HepG2 (cell line): ENCODE measurements around the gene NLRP2B. TPM values are rescaled to one million over a fixed set of nuclear protein-coding genes. Genes with fewer than 3 reads are reported as not detected.
A peak's percentile ranks its signal among the peaks of the same experiment; 100 is the strongest.

Experiments used
- DMAP1 ChIP-seq: IDR thresholded peaks from 2 replicates; pipeline ENCODE4 v1.6.1; 2016
- FOSL1 ChIP-seq: sonication (generic); formaldehyde crosslinking; IDR thresholded peaks from 2 replicates; pipeline ENCODE4 v1.9.0; 2021; ENCODE audit warnings: missing genetic modification reagents, borderline replicate concordance
- HNF4A ChIP-seq: sonication (generic); formaldehyde crosslinking; IDR thresholded peaks from 2 replicates; pipeline ENCODE4 v1.4.0; 2020; ENCODE audit warnings: missing genetic modification reagents
- MAZ ChIP-seq, 2 experiments: sonication (generic) in 1 of 2; formaldehyde crosslinking in 1 of 2; IDR thresholded peaks; 2 replicates each; pipeline versions ENCODE4 v1.5.0 to v1.6.1; 2012 to 2020; ENCODE audit warnings: low read depth in 2 of 2, mild to moderate bottlenecking in 2 of 2, borderline replicate concordance in 1 of 2, improper control_type of control experiment in 1 of 2, low read length in 1 of 2, missing genetic modification reagents in 1 of 2, moderate library complexity in 1 of 2
- MTA1 ChIP-seq: sonication (generic); formaldehyde crosslinking; IDR thresholded peaks from 2 replicates; pipeline ENCODE4 v1.4.0; 2020; ENCODE audit warnings: missing genetic modification reagents, mild to moderate bottlenecking, borderline replicate concordance
- NFIC ChIP-seq: IDR thresholded peaks from 2 replicates; pipeline ENCODE4 v1.6.1; 2012; ENCODE audit warnings: mild to moderate bottlenecking, low read length, inconsistent platforms
- RORA ChIP-seq: sonication (generic); formaldehyde crosslinking; IDR thresholded peaks from 2 replicates; pipeline ENCODE4 v1.5.0; 2020; ENCODE audit warnings: mild to moderate bottlenecking, missing genetic modification reagents, moderate library complexity
- SMARCE1 ChIP-seq: fragments of 450-650 bp; IDR thresholded peaks from 2 replicates; pipeline ENCODE4 v1.6.1; 2017; ENCODE audit warnings: borderline replicate concordance
- TBL1XR1 ChIP-seq: fragments of 150-350 bp; IDR thresholded peaks from 2 replicates; pipeline ENCODE4 v1.6.1; 2014; ENCODE audit warnings: borderline replicate concordance, low read length; ENCODE audit not compliant: partially characterized antibody
- TP53 ChIP-seq: sonication (generic); formaldehyde crosslinking; conservative IDR thresholded peaks from 2 replicates; pipeline ENCODE4 v1.4.0; 2020; ENCODE audit warnings: missing genetic modification reagents
- U2AF1 ChIP-seq: fragments of 200-400 bp; formaldehyde crosslinking; optimal IDR thresholded peaks from 2 replicates; pipeline ENCODE3; 2017; ENCODE audit warnings: mild to moderate bottlenecking, low read depth, low read length
- ZNF441 ChIP-seq: sonication (generic); formaldehyde crosslinking; IDR thresholded peaks from 2 replicates; pipeline ENCODE4 v1.7.0; 2021; ENCODE audit warnings: missing genetic modification reagents, borderline replicate concordance
- ZNF546 ChIP-seq: sonication (generic); formaldehyde crosslinking; conservative IDR thresholded peaks from 2 replicates; pipeline ENCODE4 v1.8.1; 2023; ENCODE audit warnings: mild to moderate bottlenecking, missing genetic modification reagents
- ZNF891 ChIP-seq: sonication (generic); formaldehyde crosslinking; IDR thresholded peaks from 2 replicates; pipeline ENCODE4 v1.5.0; 2020; ENCODE audit warnings: mild to moderate bottlenecking, missing genetic modification reagents
- polyA plus RNA-seq, 8 experiments: library from polyadenylated mRNA; depleted of rRNA in 3 of 8; stranded (reverse) in 7 of 8; unstranded in 1 of 8; fragments of >200 nt; fragmentation: Illumina TruSeq in 4 of 8; extraction: Trizol in 4 of 8; gene quantifications; 2 replicates each; pipeline versions ENCODE4 v1.2.1 to v1.2.3, GENCODE V29; 2011 to 2016; ENCODE audit warnings: low read depth in 4 of 8, missing spikeins in 1 of 8, mixed read lengths in 1 of 8; ENCODE audit not compliant: insufficient read depth in 1 of 8
- total RNA-seq, 5 experiments: library from RNA; depleted of rRNA; stranded (reverse); fragments of >200 nt; fragmentation: Illumina TruSeq; extraction: Trizol; gene quantifications; 2 replicates each; pipeline ENCODE4 v1.2.3, GENCODE V29; 2016; ENCODE audit warnings: low read depth in 1 of 5
- TF ChIP-seq, protein P1 (sequence below): sonication (generic); formaldehyde crosslinking; IDR thresholded peaks from 2 replicates; pipeline ENCODE4 v1.4.0; 2020; ENCODE audit warnings: low read depth, mild to moderate bottlenecking, missing genetic modification reagents
- TF ChIP-seq, protein P2 (sequence below): sonication (generic); formaldehyde crosslinking; IDR thresholded peaks from 2 replicates; pipeline ENCODE4 v1.5.0; 2020; ENCODE audit warnings: missing genetic modification reagents, mild to moderate bottlenecking, borderline replicate concordance
- TF ChIP-seq, protein P3 (sequence below): sonication (generic); formaldehyde crosslinking; IDR thresholded peaks from 2 replicates; pipeline ENCODE4 v1.5.1; 2020; ENCODE audit warnings: missing genetic modification reagents, mild to moderate bottlenecking, borderline replicate concordance
- TF ChIP-seq, protein P4 (sequence below): sonication (generic); formaldehyde crosslinking; IDR thresholded peaks from 2 replicates; pipeline ENCODE4 v1.4.0; 2020; ENCODE audit warnings: missing genetic modification reagents, borderline replicate concordance
- TF ChIP-seq, protein P5 (sequence below): IDR thresholded peaks from 2 replicates; pipeline ENCODE4 v1.6.1; 2016; ENCODE audit warnings: missing compliant biosample characterization, missing genetic modification reagents, borderline replicate concordance
- TF ChIP-seq, protein P6 (sequence below): sonication (generic); formaldehyde crosslinking; IDR thresholded peaks from 2 replicates; pipeline ENCODE4 v1.9.0; 2021; ENCODE audit warnings: missing genetic modification reagents, borderline replicate concordance

The NLRP2B gene
- total and polyA plus RNA-seq, 2 of the 13 experiments (the other 11 are each of a cell fraction or from before 2014, with no cell fraction given), result not detected

DNA sequence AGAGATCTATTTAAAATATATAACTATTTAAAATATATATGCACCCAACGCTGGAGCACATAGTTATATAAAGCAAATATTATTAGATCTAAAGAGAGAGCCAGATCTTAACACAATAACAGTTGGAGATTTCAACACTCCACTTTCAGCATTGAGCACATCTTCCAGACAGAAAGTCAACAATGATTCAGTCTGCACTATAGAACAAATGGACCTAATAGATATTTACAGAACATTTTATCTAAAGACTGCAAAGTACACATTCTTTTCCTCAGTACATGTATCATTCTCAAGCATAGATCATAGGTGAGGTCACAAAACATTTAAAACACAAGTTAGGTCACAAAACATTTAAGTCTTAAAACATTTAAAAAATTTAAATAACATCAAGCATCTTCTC lies 36.4 kb downstream of the NLRP2B start (continued):
- TF ChIP-seq, protein P1, sequence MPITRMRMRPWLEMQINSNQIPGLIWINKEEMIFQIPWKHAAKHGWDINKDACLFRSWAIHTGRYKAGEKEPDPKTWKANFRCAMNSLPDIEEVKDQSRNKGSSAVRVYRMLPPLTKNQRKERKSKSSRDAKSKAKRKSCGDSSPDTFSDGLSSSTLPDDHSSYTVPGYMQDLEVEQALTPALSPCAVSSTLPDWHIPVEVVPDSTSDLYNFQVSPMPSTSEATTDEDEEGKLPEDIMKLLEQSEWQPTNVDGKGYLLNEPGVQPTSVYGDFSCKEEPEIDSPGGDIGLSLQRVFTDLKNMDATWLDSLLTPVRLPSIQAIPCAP, result no peak
- TF ChIP-seq TBL1XR1, result peak; percentile 50
- no peak for TF ChIP-seq MAZ (IDR thresholded peaks at IDR 0.05; ENCODE audit: borderline replicate concordance, low read depth, low read length)
- TF ChIP-seq MAZ (CRISPR knock-in tag; IDR thresholded peaks at IDR 0.05; ENCODE audit: low read depth), result no peak
- peak; percentile 56 for TF ChIP-seq HNF4A
- TF ChIP-seq FOSL1, result no peak; the same call in 1 of the 2 replicates
- TF ChIP-seq TP53, result no peak
- no peak for TF ChIP-seq RORA
- no peak for TF ChIP-seq DMAP1 (CRISPR knock-in tag)
- TF ChIP-seq, protein P2, sequence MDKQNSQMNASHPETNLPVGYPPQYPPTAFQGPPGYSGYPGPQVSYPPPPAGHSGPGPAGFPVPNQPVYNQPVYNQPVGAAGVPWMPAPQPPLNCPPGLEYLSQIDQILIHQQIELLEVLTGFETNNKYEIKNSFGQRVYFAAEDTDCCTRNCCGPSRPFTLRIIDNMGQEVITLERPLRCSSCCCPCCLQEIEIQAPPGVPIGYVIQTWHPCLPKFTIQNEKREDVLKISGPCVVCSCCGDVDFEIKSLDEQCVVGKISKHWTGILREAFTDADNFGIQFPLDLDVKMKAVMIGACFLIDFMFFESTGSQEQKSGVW (CRISPR knock-in tag), result no peak
- TF ChIP-seq, protein P3, sequence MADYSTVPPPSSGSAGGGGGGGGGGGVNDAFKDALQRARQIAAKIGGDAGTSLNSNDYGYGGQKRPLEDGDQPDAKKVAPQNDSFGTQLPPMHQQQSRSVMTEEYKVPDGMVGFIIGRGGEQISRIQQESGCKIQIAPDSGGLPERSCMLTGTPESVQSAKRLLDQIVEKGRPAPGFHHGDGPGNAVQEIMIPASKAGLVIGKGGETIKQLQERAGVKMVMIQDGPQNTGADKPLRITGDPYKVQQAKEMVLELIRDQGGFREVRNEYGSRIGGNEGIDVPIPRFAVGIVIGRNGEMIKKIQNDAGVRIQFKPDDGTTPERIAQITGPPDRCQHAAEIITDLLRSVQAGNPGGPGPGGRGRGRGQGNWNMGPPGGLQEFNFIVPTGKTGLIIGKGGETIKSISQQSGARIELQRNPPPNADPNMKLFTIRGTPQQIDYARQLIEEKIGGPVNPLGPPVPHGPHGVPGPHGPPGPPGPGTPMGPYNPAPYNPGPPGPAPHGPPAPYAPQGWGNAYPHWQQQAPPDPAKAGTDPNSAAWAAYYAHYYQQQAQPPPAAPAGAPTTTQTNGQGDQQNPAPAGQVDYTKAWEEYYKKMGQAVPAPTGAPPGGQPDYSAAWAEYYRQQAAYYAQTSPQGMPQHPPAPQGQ (CRISPR knock-in tag), result no peak
- TF ChIP-seq ZNF441, result no peak
- TF ChIP-seq, protein P4, sequence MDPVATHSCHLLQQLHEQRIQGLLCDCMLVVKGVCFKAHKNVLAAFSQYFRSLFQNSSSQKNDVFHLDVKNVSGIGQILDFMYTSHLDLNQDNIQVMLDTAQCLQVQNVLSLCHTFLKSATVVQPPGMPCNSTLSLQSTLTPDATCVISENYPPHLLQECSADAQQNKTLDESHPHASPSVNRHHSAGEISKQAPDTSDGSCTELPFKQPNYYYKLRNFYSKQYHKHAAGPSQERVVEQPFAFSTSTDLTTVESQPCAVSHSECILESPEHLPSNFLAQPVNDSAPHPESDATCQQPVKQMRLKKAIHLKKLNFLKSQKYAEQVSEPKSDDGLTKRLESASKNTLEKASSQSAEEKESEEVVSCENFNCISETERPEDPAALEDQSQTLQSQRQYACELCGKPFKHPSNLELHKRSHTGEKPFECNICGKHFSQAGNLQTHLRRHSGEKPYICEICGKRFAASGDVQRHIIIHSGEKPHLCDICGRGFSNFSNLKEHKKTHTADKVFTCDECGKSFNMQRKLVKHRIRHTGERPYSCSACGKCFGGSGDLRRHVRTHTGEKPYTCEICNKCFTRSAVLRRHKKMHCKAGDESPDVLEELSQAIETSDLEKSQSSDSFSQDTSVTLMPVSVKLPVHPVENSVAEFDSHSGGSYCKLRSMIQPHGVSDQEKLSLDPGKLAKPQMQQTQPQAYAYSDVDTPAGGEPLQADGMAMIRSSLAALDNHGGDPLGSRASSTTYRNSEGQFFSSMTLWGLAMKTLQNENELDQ, result no peak
- TF ChIP-seq, protein P5, sequence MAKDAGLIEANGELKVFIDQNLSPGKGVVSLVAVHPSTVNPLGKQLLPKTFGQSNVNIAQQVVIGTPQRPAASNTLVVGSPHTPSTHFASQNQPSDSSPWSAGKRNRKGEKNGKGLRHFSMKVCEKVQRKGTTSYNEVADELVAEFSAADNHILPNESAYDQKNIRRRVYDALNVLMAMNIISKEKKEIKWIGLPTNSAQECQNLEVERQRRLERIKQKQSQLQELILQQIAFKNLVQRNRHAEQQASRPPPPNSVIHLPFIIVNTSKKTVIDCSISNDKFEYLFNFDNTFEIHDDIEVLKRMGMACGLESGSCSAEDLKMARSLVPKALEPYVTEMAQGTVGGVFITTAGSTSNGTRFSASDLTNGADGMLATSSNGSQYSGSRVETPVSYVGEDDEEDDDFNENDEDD, result no peak
- TF ChIP-seq U2AF1, result no peak
- no peak for TF ChIP-seq ZNF891 (CRISPR knock-in tag)
- no peak for TF ChIP-seq ZNF546
- TF ChIP-seq SMARCE1, result no peak
- TF ChIP-seq NFIC, result peak; percentile 44; the same call in 1 of the 2 replicates
- TF ChIP-seq MTA1 (CRISPR knock-in tag), result no peak
- TF ChIP-seq, protein P6, sequence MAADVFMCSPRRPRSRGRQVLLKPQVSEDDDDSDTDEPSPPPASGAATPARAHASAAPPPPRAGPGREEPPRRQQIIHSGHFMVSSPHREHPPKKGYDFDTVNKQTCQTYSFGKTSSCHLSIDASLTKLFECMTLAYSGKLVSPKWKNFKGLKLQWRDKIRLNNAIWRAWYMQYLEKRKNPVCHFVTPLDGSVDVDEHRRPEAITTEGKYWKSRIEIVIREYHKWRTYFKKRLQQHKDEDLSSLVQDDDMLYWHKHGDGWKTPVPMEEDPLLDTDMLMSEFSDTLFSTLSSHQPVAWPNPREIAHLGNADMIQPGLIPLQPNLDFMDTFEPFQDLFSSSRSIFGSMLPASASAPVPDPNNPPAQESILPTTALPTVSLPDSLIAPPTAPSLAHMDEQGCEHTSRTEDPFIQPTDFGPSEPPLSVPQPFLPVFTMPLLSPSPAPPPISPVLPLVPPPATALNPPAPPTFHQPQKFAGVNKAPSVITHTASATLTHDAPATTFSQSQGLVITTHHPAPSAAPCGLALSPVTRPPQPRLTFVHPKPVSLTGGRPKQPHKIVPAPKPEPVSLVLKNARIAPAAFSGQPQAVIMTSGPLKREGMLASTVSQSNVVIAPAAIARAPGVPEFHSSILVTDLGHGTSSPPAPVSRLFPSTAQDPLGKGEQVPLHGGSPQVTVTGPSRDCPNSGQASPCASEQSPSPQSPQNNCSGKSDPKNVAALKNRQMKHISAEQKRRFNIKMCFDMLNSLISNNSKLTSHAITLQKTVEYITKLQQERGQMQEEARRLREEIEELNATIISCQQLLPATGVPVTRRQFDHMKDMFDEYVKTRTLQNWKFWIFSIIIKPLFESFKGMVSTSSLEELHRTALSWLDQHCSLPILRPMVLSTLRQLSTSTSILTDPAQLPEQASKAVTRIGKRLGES (CRISPR knock-in tag), result no peak
